GM19240 (cell line): Measurements from ENCODE around the gene CREG2.

Source experiments
- DNase-seq: peaks from one replicate; pipeline ENCODE4 v3.0.0; 2011; ENCODE audit warnings: low spot score; ENCODE audit not compliant: insufficient read length

CREG2 gene

DNA sequence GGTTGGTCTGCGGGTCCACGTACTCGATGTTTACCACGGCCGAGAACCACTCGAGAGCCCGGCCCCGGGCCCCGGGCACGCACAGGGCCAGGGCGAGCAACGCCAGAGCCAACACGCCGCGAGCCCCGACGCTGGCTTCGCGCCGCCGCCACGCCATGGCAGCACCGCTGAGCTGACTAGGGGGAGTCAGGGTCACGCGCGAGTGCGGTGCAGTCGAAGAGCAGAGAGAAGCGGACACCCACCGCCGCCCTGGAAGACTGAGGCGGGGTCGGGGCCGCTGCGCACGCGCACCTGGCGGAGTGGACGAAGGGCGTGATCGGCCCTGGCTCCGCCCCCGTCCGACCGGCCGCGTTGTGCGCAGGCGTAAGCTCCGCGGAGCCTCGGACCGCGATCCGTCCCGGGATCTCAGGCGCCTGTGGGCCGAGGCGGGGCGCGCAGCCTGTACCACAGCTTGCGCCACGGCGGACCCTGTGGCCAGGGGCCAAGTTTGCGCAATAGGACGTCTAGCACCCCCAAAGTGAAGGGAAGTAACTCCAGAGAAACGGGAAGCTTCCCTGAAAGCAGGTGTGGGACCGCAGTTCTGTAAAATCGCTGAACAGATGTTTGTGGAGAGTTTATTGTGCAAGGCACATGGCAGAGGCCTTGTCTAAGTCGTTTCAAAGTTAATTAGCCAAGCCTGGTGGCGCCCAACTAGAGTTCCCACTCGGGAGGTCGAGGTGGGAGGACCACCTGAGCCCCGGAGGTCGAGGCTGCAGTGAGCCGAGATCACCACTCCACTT is 78.7 kb downstream of the CREG2 start, which contains the start of gene RNF149:
Gene RNF149, minus strand, starts transcription at position 270 of the 779 bp plus-strand sequence. Its CDS starts 113 bp downstream, at position 157.
- peak; percentile 79 for DNase-seq

DNA sequence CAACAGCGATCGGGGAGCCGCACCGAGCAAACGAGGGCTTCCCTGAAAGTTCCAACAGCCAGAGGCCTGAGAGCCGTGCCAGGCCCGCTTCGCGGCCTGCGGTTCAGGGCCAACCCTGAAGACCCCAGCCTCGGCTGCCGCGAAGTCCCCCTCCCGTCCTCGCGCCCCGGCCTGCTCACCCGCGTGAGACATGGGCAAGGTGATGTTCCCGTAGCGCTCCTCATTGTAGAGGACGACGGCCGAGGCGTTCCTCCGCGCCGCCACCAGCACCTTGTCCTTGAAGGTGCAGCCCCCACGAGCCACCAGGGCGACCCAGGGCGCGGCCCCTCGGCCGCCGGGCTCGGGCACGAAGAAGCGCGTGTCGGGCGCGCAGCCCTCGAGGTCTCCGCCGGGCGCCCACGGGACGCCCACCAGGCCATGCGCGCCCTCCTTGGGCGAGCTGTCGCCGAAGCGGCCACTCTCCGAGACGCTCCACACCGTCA is 79.3 kb downstream of the CREG2 start:
- no peak for DNase-seq

DNA sequence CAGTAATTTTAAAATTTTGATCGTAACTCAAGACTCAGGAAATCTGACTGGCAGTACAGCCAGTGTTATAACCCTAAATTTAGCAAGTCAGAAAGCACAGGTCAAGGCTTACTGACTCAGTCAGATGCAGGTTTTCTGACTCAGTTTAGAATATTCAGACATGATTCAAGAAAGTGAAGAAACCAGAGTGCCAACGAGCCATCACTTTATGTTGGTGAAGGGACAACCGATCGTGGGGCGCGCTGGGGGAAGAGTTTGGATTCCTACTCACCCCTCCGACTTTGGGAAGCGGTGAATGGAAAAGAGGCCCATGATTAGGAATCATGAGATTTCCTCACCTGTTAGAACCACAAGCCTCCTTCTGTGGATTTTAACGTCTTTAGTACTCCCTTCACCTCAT is 79.8 kb downstream of the CREG2 start:
- DNase-seq, result no peak

DNA sequence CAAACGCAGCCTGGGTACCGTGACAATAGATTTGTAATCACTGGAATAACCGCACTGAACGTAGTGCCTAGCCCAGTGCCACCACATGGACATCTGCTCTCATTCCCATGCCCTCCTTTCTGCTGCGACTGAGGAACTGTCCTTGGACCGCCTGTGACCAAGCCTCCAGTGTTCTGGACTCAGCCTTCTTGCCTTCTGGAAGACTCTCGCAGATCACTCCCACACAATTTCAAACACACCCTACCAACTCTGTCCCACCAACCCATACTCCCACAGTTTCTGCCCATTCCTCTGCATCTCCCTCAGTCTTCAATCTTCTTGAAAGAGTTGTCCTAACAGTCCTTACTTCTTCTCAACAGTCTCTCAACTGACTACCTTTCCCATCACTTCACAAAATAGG is 80.9 kb downstream of the CREG2 start:
- no peak for DNase-seq

DNA sequence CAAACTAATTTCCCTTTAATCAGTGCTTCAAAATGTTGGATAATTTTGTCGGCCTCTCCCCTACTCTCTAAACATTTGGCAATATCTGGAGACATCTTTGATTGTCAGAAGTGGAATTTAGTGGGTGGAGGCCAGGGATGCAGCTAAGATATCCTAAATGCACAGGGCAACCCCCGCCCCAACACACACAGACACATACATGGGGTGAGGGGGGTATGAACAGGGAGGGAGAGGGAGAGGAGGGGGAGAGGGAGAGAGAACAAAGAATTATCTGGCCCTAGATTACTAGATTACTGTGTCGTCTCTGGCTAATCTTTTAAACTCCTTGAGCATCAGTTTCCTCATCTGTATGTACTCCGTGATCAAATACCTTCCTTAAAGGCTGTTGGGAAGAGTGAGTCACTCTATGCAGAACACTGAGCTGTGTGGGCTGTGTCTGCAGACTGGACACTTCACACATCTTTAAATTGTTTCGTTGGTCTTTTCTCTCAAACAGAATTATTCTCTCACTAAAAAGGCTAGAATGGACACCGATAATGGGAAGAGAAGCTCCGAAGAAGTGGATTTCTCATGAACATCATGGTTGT is 81.7 kb downstream of the CREG2 start:
- no peak for DNase-seq

DNA sequence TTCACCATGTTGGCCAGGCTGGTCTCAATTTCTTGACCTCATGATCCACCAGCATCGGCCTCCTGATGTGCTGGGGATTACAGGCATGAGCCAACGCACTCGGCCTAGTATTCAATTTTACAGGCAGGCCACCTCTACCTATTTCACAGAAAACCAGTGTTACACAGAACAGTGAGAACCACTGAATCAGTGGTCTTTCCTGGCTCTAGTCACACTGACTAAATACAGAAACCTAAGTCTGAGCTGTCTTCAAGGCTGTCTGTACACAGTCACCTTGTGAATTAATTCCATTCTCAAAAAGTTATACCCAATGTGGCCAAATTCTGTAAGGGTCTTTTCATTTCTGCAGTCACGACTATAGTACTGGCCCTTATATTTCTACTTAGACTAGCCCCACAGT is 82.3 kb downstream of the CREG2 start:
- no peak for DNase-seq

DNA sequence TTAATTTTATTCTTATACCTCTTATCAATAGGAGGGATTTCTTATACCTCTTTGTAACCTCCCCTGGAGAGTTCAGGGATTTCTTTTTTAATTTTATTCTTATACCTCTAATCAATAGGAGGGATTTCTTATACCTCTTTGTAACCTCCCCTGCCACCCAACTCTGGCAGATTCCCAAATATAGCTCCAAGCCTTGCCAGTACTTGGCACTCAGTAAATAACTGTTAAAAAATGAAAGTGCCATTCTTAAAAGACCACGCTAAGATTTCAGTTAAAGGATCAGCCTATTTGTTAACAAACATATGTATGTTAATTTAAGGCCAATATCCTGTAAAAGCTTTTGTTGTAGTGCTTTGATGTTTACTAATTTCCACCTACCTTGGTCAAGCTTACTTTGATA is 83.6 kb downstream of the CREG2 start:
- DNase-seq, result no peak

DNA sequence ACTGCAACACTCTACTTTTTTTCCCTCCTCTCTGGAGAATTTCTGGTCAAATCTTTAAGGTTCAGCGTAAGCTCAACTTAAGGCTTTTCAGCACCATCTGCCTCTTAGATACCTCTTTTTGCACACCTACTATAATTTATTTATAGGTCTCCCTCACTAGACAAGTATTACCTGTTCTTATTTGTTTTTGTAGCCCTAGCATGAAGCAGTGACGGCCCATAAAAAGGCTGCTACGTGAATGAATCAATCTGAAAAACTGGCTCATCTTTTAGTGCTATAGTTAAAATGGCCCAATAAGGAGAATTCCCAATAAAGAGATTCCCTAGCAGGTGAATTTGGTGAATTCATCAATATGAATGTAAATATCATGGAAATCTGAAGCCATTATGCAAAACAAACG is 85.3 kb downstream of the CREG2 start:
- DNase-seq, result no peak

DNA sequence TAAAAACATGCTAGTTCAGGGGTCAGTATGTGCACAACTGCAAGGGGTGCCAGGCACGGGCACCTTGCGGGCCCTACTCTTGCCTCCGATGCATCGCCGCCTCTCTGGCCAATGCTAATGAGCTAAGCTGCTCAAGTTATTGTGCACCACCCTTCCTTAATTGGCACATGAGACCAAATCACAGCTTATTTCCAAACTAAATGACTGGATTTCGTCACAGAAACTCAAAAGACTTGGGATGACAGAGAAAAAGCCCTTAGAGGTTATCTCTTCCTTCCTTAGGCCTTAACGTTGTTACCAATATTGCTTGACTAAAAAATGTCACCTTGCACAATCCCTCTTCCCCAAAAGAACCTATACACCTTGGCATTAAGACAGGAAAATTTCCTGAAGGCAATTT is 86.5 kb downstream of the CREG2 start:
- DNase-seq, result no peak

DNA sequence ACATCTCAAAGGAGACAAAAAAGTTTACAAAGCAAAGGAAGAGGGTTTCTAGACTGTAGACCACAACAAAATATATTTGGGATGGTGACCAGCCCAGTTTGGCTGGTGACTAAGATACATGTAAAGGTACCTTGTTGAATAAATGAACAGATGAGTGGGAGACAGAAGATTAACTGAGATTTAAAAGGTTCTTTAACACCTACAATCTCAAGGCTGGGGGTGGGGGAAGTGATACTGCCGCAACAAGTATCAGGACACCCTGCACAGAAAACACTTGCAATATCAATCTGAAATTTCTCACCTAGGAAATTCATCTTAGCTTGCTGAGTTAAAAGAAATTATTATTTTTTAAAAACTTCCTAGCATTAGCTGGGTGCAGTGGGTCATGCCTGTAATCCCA is 87.1 kb downstream of the CREG2 start:
- no peak for DNase-seq

DNA sequence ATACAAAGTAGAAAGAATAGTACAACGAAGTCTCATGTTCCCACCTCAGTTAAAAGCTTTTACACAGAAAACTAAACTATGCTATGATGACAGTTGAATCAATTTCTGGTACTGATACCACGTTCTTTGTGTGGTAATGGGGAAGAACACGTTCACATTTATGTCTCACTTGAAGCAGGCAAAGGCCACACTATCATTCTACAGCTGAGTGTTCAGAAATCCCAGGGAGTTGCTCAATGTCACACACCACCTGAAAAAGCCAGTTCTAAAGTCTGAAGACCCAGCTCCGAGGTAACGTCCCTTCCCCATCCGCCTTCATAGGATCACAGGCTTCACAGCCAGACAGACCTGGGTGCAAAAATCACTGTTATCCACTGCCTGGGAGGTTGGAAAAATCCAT is 87.7 kb downstream of the CREG2 start:
- no peak for DNase-seq

DNA sequence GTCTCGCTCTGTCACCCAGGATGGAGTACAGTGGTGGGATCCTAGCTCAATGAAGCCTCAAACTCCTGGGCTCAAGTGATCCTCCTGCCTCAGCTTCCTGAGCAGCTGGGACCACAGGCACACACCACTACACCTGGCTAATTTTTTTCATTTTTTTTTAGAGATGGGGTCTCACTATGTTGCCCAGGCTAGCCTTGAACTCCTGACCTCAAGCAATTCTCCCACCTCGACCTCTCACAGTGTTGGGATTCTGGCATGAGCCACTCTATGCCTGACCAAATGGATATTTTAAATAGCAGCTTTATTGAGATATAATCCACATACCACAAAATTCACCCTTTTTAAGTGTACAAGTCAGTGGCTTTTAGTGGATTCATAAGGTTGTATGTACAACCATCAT is 89.9 kb downstream of the CREG2 start:
- no peak for DNase-seq

DNA sequence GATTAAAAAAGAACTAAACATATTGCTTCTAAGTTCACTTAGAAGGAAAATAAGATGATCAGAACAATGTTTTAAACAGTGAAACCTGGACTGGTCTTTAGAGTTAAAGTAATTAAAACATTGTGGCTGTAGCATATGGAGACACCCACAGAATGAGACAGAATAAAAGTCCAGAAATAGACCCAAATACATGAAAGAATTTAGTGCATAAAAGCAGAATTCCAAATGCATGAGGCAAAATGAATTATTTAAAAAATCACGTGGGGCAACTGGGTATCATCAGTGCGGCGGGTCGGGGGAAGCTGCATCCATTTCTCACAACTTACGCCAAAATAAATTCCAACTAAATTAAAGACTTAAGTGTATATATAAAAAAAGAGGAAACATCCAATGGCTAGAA is 90.9 kb downstream of the CREG2 start:
- no peak for DNase-seq

DNA sequence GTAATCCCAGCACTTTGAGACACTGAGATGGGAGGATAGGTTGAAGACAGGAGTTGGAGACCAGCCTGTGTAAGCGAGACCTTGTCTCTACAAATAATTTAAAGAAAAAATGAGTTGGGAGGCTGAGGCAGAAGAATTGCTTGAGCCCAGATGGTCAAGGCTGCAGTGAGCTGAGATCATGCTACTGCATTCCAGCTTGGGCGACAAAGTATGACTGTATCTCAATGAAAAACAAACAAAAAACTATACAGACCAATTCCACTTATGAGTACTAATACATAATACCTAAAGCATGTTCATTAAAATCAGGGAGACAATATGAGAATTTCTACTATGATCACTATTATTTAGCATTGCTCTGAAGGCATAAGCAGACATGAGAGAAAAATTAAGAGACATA is 91.4 kb downstream of the CREG2 start:
- DNase-seq, result no peak
